Measurements from ENCODE around the gene SLC4A11. TPM values are rescaled to one million over a fixed set of nuclear protein-coding genes. Genes with fewer than 3 reads are reported as not detected.

Gene SLC4A11
- total and polyA plus RNA-seq, 2 experiments from 2014 or later = 14.8 to 17.1 TPM

DNA sequence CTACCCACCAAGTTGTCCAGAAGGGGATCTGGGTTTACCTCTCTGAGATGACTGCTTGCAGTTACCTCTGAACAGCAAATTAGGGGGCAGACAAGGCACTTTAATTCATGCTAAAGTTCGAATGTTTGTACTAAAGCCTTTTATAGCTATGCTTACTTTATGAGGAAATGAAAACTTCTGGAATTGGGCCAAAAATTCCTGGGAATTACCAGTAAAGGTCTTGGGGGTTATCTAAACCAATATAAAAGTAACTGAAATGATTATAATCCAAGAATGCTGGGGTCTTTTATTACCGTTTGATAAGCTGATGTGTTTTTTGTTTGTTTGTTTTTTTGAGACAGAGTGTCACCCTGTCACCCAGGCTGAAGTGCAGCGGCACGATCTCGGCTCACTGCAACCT lies 57.7 kb downstream of the SLC4A11 start:
- no peaks in the 10 kb centered on the region for H3K36me3 Mint-ChIP-seq (ENCODE audit: low read depth)
- no peaks in the 10 kb centered on the region for H3K36me3 ChIP-seq (ENCODE audit: insufficient read depth)

More for the DNA sequence above, 57.7 kb downstream of the SLC4A11 start:
- peaks cover 5% of the 10 kb centered on the region for H3K79me2 ChIP-seq (replicated peaks; ENCODE audit: insufficient read depth)
- H3K27ac ChIP-seq (ENCODE audit: low read depth) = no peak overlapping the region
- no peaks in the 10 kb centered on the region for H3K27me3 ChIP-seq (ENCODE audit: insufficient read depth)
- H2AFZ ChIP-seq = no peak overlapping the region
- ATAC-seq = no peak
- no peak overlapping the region for H3K4me3 ChIP-seq
- no peaks in the 10 kb centered on the region for H3K9me3 Mint-ChIP-seq
- no peak overlapping the region for H3K4me2 ChIP-seq
- H3K4me1 Mint-ChIP-seq = peaks cover 5% of the 10 kb centered on the region; the same call in 2 of the 3 replicates
- H3K4me3 Mint-ChIP-seq = no peak overlapping the region
- no peaks in the 10 kb centered on the region for H3K9me2 ChIP-seq (ENCODE audit: insufficient read depth)
- no peak overlapping the region for H3K27ac Mint-ChIP-seq
- TF ChIP-seq, protein P1, sequence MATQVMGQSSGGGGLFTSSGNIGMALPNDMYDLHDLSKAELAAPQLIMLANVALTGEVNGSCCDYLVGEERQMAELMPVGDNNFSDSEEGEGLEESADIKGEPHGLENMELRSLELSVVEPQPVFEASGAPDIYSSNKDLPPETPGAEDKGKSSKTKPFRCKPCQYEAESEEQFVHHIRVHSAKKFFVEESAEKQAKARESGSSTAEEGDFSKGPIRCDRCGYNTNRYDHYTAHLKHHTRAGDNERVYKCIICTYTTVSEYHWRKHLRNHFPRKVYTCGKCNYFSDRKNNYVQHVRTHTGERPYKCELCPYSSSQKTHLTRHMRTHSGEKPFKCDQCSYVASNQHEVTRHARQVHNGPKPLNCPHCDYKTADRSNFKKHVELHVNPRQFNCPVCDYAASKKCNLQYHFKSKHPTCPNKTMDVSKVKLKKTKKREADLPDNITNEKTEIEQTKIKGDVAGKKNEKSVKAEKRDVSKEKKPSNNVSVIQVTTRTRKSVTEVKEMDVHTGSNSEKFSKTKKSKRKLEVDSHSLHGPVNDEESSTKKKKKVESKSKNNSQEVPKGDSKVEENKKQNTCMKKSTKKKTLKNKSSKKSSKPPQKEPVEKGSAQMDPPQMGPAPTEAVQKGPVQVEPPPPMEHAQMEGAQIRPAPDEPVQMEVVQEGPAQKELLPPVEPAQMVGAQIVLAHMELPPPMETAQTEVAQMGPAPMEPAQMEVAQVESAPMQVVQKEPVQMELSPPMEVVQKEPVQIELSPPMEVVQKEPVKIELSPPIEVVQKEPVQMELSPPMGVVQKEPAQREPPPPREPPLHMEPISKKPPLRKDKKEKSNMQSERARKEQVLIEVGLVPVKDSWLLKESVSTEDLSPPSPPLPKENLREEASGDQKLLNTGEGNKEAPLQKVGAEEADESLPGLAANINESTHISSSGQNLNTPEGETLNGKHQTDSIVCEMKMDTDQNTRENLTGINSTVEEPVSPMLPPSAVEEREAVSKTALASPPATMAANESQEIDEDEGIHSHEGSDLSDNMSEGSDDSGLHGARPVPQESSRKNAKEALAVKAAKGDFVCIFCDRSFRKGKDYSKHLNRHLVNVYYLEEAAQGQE (IDR thresholded peaks at IDR 0.05; ENCODE audit: unreplicated experiment) = no peak
- no peak for TF ChIP-seq EZH2phosphoT487 (IDR thresholded peaks at IDR 0.05; ENCODE audit: unreplicated experiment)
- TF ChIP-seq EZH2 (IDR thresholded peaks at IDR 0.05; ENCODE audit: low read depth, unreplicated experiment) = no peak
- TF ChIP-seq ZNF331 (CRISPR knock-in tag; IDR thresholded peaks at IDR 0.05; ENCODE audit: low read depth) = no peak
- TF ChIP-seq STAT1 (IDR thresholded peaks at IDR 0.05; ENCODE audit: unreplicated experiment) = no peak
- TF ChIP-seq, protein P2, sequence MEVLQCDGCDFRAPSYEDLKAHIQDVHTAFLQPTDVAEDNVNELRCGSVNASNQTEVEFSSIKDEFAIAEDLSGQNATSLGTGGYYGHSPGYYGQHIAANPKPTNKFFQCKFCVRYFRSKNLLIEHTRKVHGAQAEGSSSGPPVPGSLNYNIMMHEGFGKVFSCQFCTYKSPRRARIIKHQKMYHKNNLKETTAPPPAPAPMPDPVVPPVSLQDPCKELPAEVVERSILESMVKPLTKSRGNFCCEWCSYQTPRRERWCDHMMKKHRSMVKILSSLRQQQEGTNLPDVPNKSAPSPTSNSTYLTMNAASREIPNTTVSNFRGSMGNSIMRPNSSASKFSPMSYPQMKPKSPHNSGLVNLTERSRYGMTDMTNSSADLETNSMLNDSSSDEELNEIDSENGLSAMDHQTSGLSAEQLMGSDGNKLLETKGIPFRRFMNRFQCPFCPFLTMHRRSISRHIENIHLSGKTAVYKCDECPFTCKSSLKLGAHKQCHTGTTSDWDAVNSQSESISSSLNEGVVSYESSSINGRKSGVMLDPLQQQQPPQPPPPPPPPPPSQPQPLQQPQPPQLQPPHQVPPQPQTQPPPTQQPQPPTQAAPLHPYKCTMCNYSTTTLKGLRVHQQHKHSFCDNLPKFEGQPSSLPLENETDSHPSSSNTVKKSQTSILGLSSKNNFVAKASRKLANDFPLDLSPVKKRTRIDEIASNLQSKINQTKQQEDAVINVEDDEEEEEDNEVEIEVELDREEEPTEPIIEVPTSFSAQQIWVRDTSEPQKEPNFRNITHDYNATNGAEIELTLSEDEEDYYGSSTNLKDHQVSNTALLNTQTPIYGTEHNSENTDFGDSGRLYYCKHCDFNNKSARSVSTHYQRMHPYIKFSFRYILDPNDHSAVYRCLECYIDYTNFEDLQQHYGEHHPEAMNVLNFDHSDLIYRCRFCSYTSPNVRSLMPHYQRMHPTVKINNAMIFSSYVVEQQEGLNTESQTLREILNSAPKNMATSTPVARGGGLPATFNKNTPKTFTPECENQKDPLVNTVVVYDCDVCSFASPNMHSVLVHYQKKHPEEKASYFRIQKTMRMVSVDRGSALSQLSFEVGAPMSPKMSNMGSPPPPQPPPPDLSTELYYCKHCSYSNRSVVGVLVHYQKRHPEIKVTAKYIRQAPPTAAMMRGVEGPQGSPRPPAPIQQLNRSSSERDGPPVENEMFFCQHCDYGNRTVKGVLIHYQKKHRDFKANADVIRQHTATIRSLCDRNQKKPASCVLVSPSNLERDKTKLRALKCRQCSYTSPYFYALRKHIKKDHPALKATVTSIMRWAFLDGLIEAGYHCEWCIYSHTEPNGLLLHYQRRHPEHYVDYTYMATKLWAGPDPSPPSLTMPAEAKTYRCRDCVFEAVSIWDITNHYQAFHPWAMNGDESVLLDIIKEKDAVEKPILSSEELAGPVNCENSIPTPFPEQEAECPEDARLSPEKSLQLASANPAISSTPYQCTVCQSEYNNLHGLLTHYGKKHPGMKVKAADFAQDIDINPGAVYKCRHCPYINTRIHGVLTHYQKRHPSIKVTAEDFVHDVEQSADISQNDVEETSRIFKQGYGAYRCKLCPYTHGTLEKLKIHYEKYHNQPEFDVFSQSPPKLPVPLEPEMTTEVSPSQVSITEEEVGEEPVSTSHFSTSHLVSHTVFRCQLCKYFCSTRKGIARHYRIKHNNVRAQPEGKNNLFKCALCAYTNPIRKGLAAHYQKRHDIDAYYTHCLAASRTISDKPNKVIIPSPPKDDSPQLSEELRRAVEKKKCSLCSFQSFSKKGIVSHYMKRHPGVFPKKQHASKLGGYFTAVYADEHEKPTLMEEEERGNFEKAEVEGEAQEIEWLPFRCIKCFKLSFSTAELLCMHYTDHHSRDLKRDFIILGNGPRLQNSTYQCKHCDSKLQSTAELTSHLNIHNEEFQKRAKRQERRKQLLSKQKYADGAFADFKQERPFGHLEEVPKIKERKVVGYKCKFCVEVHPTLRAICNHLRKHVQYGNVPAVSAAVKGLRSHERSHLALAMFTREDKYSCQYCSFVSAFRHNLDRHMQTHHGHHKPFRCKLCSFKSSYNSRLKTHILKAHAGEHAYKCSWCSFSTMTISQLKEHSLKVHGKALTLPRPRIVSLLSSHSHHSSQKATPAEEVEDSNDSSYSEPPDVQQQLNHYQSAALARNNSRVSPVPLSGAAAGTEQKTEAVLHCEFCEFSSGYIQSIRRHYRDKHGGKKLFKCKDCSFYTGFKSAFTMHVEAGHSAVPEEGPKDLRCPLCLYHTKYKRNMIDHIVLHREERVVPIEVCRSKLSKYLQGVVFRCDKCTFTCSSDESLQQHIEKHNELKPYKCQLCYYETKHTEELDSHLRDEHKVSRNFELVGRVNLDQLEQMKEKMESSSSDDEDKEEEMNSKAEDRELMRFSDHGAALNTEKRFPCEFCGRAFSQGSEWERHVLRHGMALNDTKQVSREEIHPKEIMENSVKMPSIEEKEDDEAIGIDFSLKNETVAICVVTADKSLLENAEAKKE (CRISPR knock-in tag; IDR thresholded peaks at IDR 0.05) = no peak
- no peak for TF ChIP-seq NANOG (IDR thresholded peaks at IDR 0.05; ENCODE audit: borderline replicate concordance)
- no peak for TF ChIP-seq ZNF114 (CRISPR knock-in tag; IDR thresholded peaks at IDR 0.05)
- TF ChIP-seq, protein P3, sequence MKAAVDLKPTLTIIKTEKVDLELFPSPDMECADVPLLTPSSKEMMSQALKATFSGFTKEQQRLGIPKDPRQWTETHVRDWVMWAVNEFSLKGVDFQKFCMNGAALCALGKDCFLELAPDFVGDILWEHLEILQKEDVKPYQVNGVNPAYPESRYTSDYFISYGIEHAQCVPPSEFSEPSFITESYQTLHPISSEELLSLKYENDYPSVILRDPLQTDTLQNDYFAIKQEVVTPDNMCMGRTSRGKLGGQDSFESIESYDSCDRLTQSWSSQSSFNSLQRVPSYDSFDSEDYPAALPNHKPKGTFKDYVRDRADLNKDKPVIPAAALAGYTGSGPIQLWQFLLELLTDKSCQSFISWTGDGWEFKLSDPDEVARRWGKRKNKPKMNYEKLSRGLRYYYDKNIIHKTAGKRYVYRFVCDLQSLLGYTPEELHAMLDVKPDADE (IDR thresholded peaks at IDR 0.05) = no peak
- H3K27me3 Mint-ChIP-seq (ENCODE audit: insufficient read depth, low read depth, poor library complexity) = peaks cover 2% of the 10 kb centered on the region
- H3F3A ChIP-seq (replicated peaks; ENCODE audit: low read depth) = no peaks in the 10 kb centered on the region
- no peaks in the 10 kb centered on the region for H3K4me1 ChIP-seq (ENCODE audit: insufficient read depth)
- DNase-seq (ENCODE audit: low spot score) = no peak
- peaks cover 3% of the 10 kb centered on the region; the same call in 1 of the 2 replicates for H4K20me1 ChIP-seq (replicated peaks; ENCODE audit: insufficient read depth)

All from GM23338 (cell line).